Upper lobe of left lung (tissue), 4 donors: ENCODE results near the gene MYO1G.

Source experiments
- POLR2AphosphoS5 ChIP-seq, 2 donors: sonication (generic); formaldehyde crosslinking; IDR thresholded peaks; one replicate each; pipeline ENCODE4 v1.5.1; 2017; ENCODE audit warnings: antibody characterized with exemption in 2 of 2
- TF ChIP-seq, protein P1 (sequence below), 6 experiments: fragments of 450-650 bp in 4 of 6; fragments of 200-600 bp in 2 of 6; sonication (generic) in 2 of 6; IDR thresholded peaks; one replicate each; pipeline ENCODE4 v1.5.1; 2016 to 2019; ENCODE audit warnings: antibody characterized with exemption in 6 of 6

DNA sequence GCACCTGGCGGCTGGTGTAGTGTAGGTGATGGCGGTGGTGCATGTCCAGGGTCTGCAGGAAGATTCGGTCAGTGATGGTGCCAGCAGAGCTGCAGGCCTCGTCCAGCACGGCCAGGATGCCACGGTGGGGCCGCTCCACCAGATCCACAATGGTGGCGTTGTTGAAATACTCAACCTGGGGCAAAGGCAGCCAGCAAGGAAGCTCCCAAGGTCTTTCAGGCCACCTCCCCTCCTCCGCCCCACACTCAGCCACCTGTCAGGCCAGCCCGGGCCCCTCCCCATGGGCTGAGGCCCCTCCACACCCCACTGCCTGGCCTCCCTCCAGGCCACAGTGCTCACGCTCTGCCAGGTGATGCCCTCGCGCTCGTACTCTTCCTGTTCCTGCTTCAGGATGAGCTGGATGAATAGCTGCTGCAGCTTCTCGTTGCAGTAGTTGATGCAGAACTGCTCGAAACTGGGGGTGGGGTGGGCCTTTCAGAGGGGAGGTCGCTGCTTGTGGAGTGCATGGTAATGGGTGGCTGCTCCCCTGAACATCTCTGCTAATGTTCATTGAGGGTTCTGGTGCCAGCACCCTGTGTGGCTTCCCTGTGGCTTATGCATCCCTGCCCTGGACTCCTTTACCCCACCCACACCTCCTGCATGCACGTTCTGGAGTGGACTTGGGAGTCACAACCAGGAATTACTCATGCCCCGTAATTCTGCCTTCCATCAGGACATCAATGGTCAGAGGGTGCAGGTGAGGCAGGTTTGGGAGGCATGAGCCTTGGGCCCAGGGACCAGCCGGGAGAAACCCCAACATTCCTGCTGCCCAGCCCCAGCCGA, 8.9 kb downstream of the MYO1G start:
- no peak for TF ChIP-seq POLR2AphosphoS5 (IDR thresholded peaks at IDR 0.05)
- TF ChIP-seq, protein P1, sequence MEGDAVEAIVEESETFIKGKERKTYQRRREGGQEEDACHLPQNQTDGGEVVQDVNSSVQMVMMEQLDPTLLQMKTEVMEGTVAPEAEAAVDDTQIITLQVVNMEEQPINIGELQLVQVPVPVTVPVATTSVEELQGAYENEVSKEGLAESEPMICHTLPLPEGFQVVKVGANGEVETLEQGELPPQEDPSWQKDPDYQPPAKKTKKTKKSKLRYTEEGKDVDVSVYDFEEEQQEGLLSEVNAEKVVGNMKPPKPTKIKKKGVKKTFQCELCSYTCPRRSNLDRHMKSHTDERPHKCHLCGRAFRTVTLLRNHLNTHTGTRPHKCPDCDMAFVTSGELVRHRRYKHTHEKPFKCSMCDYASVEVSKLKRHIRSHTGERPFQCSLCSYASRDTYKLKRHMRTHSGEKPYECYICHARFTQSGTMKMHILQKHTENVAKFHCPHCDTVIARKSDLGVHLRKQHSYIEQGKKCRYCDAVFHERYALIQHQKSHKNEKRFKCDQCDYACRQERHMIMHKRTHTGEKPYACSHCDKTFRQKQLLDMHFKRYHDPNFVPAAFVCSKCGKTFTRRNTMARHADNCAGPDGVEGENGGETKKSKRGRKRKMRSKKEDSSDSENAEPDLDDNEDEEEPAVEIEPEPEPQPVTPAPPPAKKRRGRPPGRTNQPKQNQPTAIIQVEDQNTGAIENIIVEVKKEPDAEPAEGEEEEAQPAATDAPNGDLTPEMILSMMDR (IDR thresholded peaks at IDR 0.05) = no peak
